ENCODE data around the gene APMAP.

Gene APMAP

DNA sequence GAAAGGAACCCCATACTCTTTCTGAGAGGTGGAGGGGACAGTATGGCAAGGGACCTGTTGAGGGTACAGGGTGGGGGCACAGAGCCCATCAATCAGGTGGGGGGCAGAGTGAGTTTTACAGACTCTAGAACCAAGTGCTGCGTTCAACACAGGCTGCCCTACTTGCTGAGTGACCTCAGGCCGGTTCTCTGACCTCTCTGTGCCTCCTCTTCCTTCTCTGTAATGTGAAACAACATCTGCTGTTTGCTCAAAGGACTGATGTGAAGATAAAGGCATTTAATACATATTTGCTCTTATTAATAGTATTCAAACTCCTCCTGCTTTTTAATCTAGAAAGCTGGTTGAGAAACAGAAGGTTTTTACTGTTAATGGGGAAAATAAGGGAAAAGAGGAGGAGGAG lies 25.9 kb upstream of the APMAP start:
- H3K4me3 ChIP-seq (ENCODE audit: low read depth, low read length): no peak overlapping the region
- no peak for DNase-seq
- H3K9me3 ChIP-seq (ENCODE audit: severe bottlenecking): no peaks in the 10 kb centered on the region
- TF ChIP-seq, protein P1, sequence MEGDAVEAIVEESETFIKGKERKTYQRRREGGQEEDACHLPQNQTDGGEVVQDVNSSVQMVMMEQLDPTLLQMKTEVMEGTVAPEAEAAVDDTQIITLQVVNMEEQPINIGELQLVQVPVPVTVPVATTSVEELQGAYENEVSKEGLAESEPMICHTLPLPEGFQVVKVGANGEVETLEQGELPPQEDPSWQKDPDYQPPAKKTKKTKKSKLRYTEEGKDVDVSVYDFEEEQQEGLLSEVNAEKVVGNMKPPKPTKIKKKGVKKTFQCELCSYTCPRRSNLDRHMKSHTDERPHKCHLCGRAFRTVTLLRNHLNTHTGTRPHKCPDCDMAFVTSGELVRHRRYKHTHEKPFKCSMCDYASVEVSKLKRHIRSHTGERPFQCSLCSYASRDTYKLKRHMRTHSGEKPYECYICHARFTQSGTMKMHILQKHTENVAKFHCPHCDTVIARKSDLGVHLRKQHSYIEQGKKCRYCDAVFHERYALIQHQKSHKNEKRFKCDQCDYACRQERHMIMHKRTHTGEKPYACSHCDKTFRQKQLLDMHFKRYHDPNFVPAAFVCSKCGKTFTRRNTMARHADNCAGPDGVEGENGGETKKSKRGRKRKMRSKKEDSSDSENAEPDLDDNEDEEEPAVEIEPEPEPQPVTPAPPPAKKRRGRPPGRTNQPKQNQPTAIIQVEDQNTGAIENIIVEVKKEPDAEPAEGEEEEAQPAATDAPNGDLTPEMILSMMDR (IDR thresholded peaks at IDR 0.05; ENCODE audit: low read depth, low read length): no peak
- no peak overlapping the region for H3K27ac ChIP-seq
- no peaks in the 10 kb centered on the region for H3K27me3 ChIP-seq (ENCODE audit: insufficient read depth, low read depth, severe bottlenecking)
- no peaks in the 10 kb centered on the region for H3K36me3 ChIP-seq

DNA sequence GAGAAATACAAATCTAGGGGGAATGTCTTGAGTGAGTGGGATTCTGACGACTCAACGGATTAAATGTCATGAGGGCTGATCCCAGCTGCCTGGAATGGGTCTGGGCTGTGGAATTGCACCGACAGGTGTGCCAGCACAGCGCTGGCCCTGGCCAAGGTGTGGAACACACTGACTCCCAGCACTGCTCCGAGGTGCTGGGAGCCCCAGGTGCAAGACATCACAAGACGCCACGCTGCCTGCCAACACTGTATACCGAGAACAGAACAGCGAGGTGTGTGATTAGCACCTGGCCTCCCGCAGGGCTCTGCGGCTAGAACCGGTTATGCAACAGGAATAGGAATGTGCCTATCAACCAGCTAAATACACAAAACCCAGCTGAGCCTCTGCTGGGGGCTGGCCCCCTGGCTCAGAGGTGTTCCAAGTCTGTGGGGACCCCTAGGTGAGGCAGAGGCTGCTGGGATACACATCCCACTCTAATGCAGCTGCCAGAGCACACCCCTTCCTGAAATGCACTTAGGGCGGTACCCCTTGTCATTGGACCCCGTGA lies 24.8 kb upstream of the APMAP start:
- Histone ChIP-seq H3K27ac (no peak overlapping the region), H3K27me3 (ENCODE audit: insufficient read depth, low read depth, severe bottlenecking) (no peaks in the 10 kb centered on the region), H3K9me3 (ENCODE audit: severe bottlenecking) (no peaks in the 10 kb centered on the region), H3K36me3 (no peaks in the 10 kb centered on the region), H3K4me3 (ENCODE audit: low read depth, low read length) (no peak overlapping the region)
- DNase-seq: no peak
- TF ChIP-seq, protein P1 (IDR thresholded peaks at IDR 0.05; ENCODE audit: low read depth, low read length): no peak

DNA sequence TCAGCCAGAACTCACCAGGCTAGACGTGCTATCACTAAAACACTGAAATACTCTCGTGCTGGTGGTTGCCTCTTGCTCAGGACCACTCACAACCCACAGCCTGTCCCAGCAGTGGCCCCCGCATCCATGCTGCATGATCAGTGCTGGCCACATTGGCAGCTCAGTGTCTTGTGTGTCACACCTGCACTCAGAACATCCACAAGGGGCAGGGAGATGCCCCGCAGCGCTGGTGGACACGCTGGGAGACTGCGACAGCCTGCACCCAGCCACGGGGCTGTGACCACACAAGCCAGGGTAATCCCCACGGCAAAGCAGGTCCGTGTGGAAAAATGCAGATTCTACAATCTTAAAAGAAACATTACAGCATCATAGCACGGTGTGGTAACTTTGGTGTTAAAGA lies 23.9 kb upstream of the APMAP start:
- TF ChIP-seq, protein P1 (IDR thresholded peaks at IDR 0.05; ENCODE audit: low read depth, low read length): no peak

DNA sequence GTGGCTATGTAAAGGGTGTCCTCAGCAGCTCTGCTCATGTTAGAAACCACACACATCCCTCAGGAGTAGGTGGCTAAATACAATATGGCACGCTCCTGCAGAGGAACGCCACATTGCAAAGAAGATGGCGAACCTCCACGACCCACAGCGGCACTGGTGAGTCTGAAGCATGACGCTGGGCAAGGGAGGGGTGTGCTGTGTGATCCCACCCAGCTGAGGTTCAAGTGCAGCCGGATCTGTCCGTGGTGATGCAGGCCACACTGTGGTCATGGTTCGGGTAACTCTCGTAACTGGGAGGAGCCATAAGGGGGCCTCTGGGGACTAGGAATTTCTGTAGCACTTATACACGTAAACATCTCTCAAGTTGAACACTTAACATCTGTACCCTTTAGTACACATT lies 23.4 kb upstream of the APMAP start:
- no peaks in the 10 kb centered on the region for H3K27me3 ChIP-seq (ENCODE audit: insufficient read depth, low read depth, severe bottlenecking)
- H3K4me3 ChIP-seq (ENCODE audit: low read depth, low read length): no peak overlapping the region
- no peaks in the 10 kb centered on the region for H3K36me3 ChIP-seq
- no peak for DNase-seq
- no peaks in the 10 kb centered on the region for H3K9me3 ChIP-seq (ENCODE audit: severe bottlenecking)
- no peak overlapping the region for H3K27ac ChIP-seq
- TF ChIP-seq, protein P1 (IDR thresholded peaks at IDR 0.05; ENCODE audit: low read depth, low read length): no peak

More for the DNA sequence above, 23.9 kb upstream of the APMAP start:
- Histone ChIP-seq H3K36me3 (no peaks in the 10 kb centered on the region), H3K27ac (no peak overlapping the region), H3K4me3 (ENCODE audit: low read depth, low read length) (no peak overlapping the region), H3K9me3 (ENCODE audit: severe bottlenecking) (no peaks in the 10 kb centered on the region), H3K27me3 (ENCODE audit: insufficient read depth, low read depth, severe bottlenecking) (no peaks in the 10 kb centered on the region)
- DNase-seq: no peak

DNA sequence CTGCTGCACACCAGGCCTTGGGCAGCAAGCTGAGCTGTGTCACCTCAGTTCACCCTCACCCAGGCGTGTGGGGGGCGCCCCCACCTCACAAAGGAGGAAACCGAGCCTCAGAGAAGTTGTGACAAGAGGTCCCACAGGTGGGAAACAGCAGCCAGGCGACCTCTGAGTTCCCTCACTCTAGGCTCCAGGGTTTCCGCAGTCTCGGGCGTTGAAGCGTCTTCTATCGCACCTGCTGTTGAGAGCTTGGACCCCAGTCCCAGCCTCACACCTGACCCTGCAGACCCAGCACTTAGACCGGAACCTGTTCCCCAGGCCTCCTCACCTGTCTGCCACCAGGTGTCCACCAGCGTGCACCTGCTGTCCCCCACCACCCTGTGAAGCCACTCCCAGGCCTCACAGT lies 22.3 kb upstream of the APMAP start:
- Histone ChIP-seq H3K9me3 (ENCODE audit: severe bottlenecking) (no peaks in the 10 kb centered on the region), H3K27me3 (ENCODE audit: insufficient read depth, low read depth, severe bottlenecking) (no peaks in the 10 kb centered on the region), H3K27ac (no peak overlapping the region), H3K4me3 (ENCODE audit: low read depth, low read length) (no peak overlapping the region), H3K36me3 (no peaks in the 10 kb centered on the region)
- TF ChIP-seq, protein P1 (IDR thresholded peaks at IDR 0.05; ENCODE audit: low read depth, low read length): no peak
- DNase-seq: no peak

Measured in WERI-Rb-1 (cell line).